ENCODE measurements around the gene RPL6.

- no peak for TF ChIP-seq EZH2 (IDR thresholded peaks at IDR 0.05; ENCODE audit: low read depth, unreplicated experiment)
- no peak for TF ChIP-seq CTCF (conservative IDR thresholded peaks at IDR 0.05; ENCODE audit: low read depth in 2 of 2)
- TF ChIP-seq EZH2phosphoT487 (IDR thresholded peaks at IDR 0.05; ENCODE audit: unreplicated experiment), result no peak
- no peak for TF ChIP-seq POLR2AphosphoS5 (IDR thresholded peaks at IDR 0.05; ENCODE audit: low read depth)
- TF ChIP-seq REST (IDR thresholded peaks at IDR 0.05; ENCODE audit: unreplicated experiment), result no peak
- TF ChIP-seq ZNF114 (CRISPR knock-in tag; IDR thresholded peaks at IDR 0.05), result no peak
- TF ChIP-seq NANOG (IDR thresholded peaks at IDR 0.05; ENCODE audit: borderline replicate concordance), result no peak
- no peak for TF ChIP-seq CREB1 (CRISPR knock-in tag; IDR thresholded peaks at IDR 0.05; ENCODE audit: low read depth)
- no peak for TF ChIP-seq STAT1 (IDR thresholded peaks at IDR 0.05; ENCODE audit: unreplicated experiment)
- TF ChIP-seq JUNB (IDR thresholded peaks at IDR 0.05; ENCODE audit: unreplicated experiment), result no peak
- no peak for TF ChIP-seq ZNF331 (CRISPR knock-in tag; IDR thresholded peaks at IDR 0.05; ENCODE audit: low read depth)
- no peak for TF ChIP-seq ETS1 (IDR thresholded peaks at IDR 0.05)
- no peak for TF ChIP-seq ZNF462 (CRISPR knock-in tag; IDR thresholded peaks at IDR 0.05)
Measured at GRCh38 chr12:112443916-112444315, 34.5 kb upstream of the RPL6 start.

Measured in GM23338 (cell line).